Naive B cell (primary cell): ENCODE results near the gene SLC39A1. TPM values are rescaled to one million over a fixed set of nuclear protein-coding genes. Genes with fewer than 3 reads are reported as not detected.

Source experiments
- ATAC-seq, 2 donors: fragments of 150-1000 bp; cut with Tn5 transposase; 2 replicates each; pipeline ENCODE4 v1.10.0; 2021; ENCODE audit warnings: low read depth in 2 of 2, mild to moderate bottlenecking in 2 of 2, moderate library complexity in 2 of 2
- DNase-seq: peaks from one replicate; pipeline ENCODE4 v3.0.0; 2022
- H3K27ac Mint-ChIP-seq, 6 donors: one replicate each; pipeline ENCODE4 v1.8.0; 2020 to 2022; ENCODE audit warnings: mild to moderate bottlenecking in 6 of 6, mixed read lengths in 6 of 6, moderate library complexity in 5 of 6, inconsistent platforms in 2 of 6
- H3K27me3 Mint-ChIP-seq, 3 donors: one replicate each; pipeline ENCODE4 v1.8.0; 2021 to 2022; ENCODE audit warnings: mixed read lengths in 3 of 3, mild to moderate bottlenecking in 1 of 3
- H3K36me3 Mint-ChIP-seq, 2 donors: one replicate each; pipeline ENCODE4 v1.8.0; 2020 to 2022; ENCODE audit warnings: mixed read lengths in 2 of 2, inconsistent platforms in 1 of 2, mild to moderate bottlenecking in 1 of 2
- H3K4me1 Mint-ChIP-seq, 3 donors: one replicate each; pipeline ENCODE4 v1.8.0; 2020 to 2022; ENCODE audit warnings: mixed read lengths in 3 of 3, inconsistent platforms in 1 of 3, mild to moderate bottlenecking in 1 of 3, moderate library complexity in 1 of 3
- H3K4me3 Mint-ChIP-seq, 8 donors: one replicate each; pipeline ENCODE4 v1.8.0; 2020 to 2022; ENCODE audit warnings: mild to moderate bottlenecking in 8 of 8, mixed read lengths in 8 of 8, moderate library complexity in 8 of 8, inconsistent platforms in 2 of 8
- H3K9me3 Mint-ChIP-seq, 7 donors: one replicate each; pipeline ENCODE4 v1.8.0; 2020 to 2022; ENCODE audit warnings: mixed read lengths in 7 of 7, mild to moderate bottlenecking in 5 of 7, inconsistent platforms in 2 of 7, moderate library complexity in 1 of 7
- polyA plus RNA-seq, 6 donors: library from polyadenylated mRNA; unstranded; fragments of 300-500 nt; fragmentation: Illumina TruSeq; gene quantifications; one replicate each; pipeline ENCODE4 v1.2.3, GENCODE V29; 2021; ENCODE audit warnings: low read depth in 6 of 6

SLC39A1 gene
- polyA plus RNA-seq, 6 donors from 2014 or later: 36.0 to 66.7 (median 52.6) TPM

GRCh38 chr1:153941826-153942725, 21.3 kb downstream of the SLC39A1 start:
- Mint-ChIP-seq H3K4me3 (peak overlapping the region in 4 of 8 donors; percentile 9 to 97 (median 60)), H3K27ac (peak overlapping the region in 4 of 6 donors; percentile 69 to 98 (median 84)), H3K4me1 (peaks cover 41 to 64% (median 51%) of the 10 kb centered on the region in 3 donors), H3K36me3 (peaks cover 0 to 16% of the 10 kb centered on the region in 2 donors), H3K27me3 (peaks cover 0 to 4% (median 0%) of the 10 kb centered on the region in 3 donors), H3K9me3 (peaks cover 0 to 2% (median 0%) of the 10 kb centered on the region in 7 donors)
- ATAC-seq (no peak), DNase-seq (no peak)

GRCh38 chr1:153940756-153941155, 22.6 kb downstream of the SLC39A1 start:
- peaks cover 0 to 2% (median 0%) of the 10 kb centered on the region in 7 donors for H3K9me3 Mint-ChIP-seq
- peak overlapping the region in 1 of 6 donors; percentile 88 for H3K27ac Mint-ChIP-seq
- peaks cover 0 to 4% (median 0%) of the 10 kb centered on the region in 3 donors for H3K27me3 Mint-ChIP-seq
- no peak for ATAC-seq
- peak overlapping the region in 2 of 8 donors; percentile 64 for H3K4me3 Mint-ChIP-seq
- H3K36me3 Mint-ChIP-seq: peaks cover 0 to 16% of the 10 kb centered on the region in 2 donors
- DNase-seq: no peak
- H3K4me1 Mint-ChIP-seq: peaks cover 37 to 64% (median 48%) of the 10 kb centered on the region in 3 donors

- DNase-seq: no peak
- H3K36me3 Mint-ChIP-seq: peaks cover 0 to 16% of the 10 kb centered on the region in 2 donors
- no peaks in the 10 kb centered on the region for H3K9me3 Mint-ChIP-seq
- H3K4me1 Mint-ChIP-seq: peaks cover 28 to 52% (median 37%) of the 10 kb centered on the region in 3 donors
- H3K4me3 Mint-ChIP-seq: no peak overlapping the region
- ATAC-seq: no peak
- no peaks in the 10 kb centered on the region for H3K27me3 Mint-ChIP-seq
- peak overlapping the region in 1 of 6 donors; percentile 92 for H3K27ac Mint-ChIP-seq
Measured at GRCh38 chr1:153939476-153939875, 23.9 kb downstream of the SLC39A1 start.

GRCh38 chr1:153938996-153939395, 24.3 kb downstream of the SLC39A1 start:
- no peaks in the 10 kb centered on the region for H3K27me3 Mint-ChIP-seq
- peak overlapping the region in 2 of 8 donors; percentile 25 to 52 for H3K4me3 Mint-ChIP-seq
- ATAC-seq (no peak), DNase-seq (no peak)
- H3K27ac Mint-ChIP-seq: peak overlapping the region in 3 of 6 donors; percentile 13 to 73 (median 33)
- peaks cover 0 to 16% of the 10 kb centered on the region in 2 donors for H3K36me3 Mint-ChIP-seq
- peaks cover 28 to 47% (median 32%) of the 10 kb centered on the region in 3 donors for H3K4me1 Mint-ChIP-seq
- no peaks in the 10 kb centered on the region for H3K9me3 Mint-ChIP-seq

DNA sequence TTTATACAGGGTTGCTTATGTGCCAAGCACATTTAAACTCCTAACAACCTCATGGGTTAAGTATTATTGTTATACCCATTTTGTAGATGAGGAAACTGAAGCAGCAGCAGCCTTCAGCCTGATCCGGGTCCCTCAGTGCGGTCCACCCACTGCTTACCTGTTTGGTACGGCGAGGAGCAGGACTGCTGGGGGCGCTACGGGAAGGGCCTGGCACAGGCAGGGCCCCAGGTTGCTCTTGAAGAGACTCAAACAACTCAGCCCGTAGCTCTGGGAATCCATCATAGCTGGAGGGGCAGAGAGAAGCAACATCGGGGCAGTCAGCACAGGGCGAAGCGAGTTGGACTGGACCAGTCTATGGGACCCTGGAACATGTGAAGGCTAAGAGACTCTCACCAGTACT, 26.0 kb downstream of the SLC39A1 start:
- H3K4me3 Mint-ChIP-seq: no peak overlapping the region
- H3K36me3 Mint-ChIP-seq: peaks cover 0 to 23% of the 10 kb centered on the region in 2 donors
- no peak for ATAC-seq

GRCh38 chr1:153936011-153936802, 27.1 kb downstream of the SLC39A1 start:
- ATAC-seq (no peak), DNase-seq (no peak)
- peak overlapping the region in 2 of 6 donors; percentile 70 to 81 for H3K27ac Mint-ChIP-seq
- H3K27me3 Mint-ChIP-seq: no peaks in the 10 kb centered on the region
- peaks cover 15 to 29% (median 16%) of the 10 kb centered on the region in 3 donors for H3K4me1 Mint-ChIP-seq
- peak overlapping the region in 1 of 8 donors; percentile 18 for H3K4me3 Mint-ChIP-seq
- peaks cover 0 to 23% of the 10 kb centered on the region in 2 donors for H3K36me3 Mint-ChIP-seq
- no peaks in the 10 kb centered on the region for H3K9me3 Mint-ChIP-seq

More for the DNA sequence above, 26.0 kb downstream of the SLC39A1 start:
- DNase-seq: no peak
- H3K4me1 Mint-ChIP-seq: peaks cover 15 to 32% (median 18%) of the 10 kb centered on the region in 3 donors
- H3K27ac Mint-ChIP-seq: peak overlapping the region in 2 of 6 donors; percentile 59 to 67
- no peaks in the 10 kb centered on the region for H3K9me3 Mint-ChIP-seq
- H3K27me3 Mint-ChIP-seq: no peaks in the 10 kb centered on the region

DNA sequence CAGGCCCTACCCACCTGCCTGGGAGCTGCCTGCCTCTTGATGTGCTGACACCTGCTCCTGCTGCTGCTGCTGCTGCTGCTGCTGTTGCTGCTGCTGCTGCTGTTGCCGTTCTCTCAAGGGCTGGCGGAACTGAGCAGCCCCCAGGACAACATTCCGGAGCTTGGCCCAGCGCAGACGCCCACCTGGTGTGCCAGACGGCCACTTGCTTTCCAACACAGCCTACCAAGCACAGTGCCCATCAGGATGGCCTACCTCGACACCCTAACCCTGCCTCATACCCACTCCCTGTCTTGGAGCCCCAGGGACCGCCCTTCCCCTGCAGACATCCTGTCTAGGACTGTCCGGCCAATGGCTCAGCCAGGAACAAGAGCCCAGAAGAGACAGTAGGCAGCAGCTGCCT, 28.6 kb downstream of the SLC39A1 start:
- no peak for ATAC-seq
- peak overlapping the region in 2 of 6 donors; percentile 69 to 84 for H3K27ac Mint-ChIP-seq

DNA sequence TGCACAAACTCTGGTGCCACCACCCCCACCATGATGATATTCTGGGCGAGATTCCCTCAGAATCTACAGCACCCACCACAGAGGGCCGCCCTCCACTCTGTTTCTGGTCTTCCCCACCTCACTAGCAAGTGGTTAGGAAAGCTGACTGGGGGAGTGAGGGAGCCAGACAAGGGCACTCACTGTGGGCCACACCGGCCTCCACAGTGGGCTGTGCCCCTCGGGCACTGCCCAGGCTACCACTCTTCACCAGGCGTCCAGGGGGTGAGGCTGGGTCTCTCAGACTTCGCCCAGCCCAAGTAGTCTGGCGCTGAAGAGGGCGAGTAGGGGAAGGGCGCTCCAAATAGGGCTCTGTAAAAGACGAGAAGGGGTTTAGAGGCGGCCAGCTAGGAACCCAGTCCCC, 29.4 kb downstream of the SLC39A1 start:
- Mint-ChIP-seq H3K27me3 (no peaks in the 10 kb centered on the region), H3K4me1 (peaks cover 8 to 18% (median 9%) of the 10 kb centered on the region in 3 donors), H3K27ac (peak overlapping the region in 2 of 6 donors; percentile 62 to 65), H3K9me3 (no peaks in the 10 kb centered on the region), H3K36me3 (peaks cover 0 to 7% of the 10 kb centered on the region in 2 donors), H3K4me3 (no peak overlapping the region)
- DNase-seq (no peak), ATAC-seq (no peak)

More for the DNA sequence above, 28.6 kb downstream of the SLC39A1 start:
- DNase-seq: no peak
- peaks cover 8 to 18% (median 9%) of the 10 kb centered on the region in 3 donors for H3K4me1 Mint-ChIP-seq
- H3K27me3 Mint-ChIP-seq: no peaks in the 10 kb centered on the region
- H3K4me3 Mint-ChIP-seq: no peak overlapping the region
- peaks cover 0 to 11% of the 10 kb centered on the region in 2 donors for H3K36me3 Mint-ChIP-seq
- H3K9me3 Mint-ChIP-seq: no peaks in the 10 kb centered on the region

- no peaks in the 10 kb centered on the region for H3K9me3 Mint-ChIP-seq
- DNase-seq: no peak
- H3K4me1 Mint-ChIP-seq: peaks cover 10 to 18% (median 13%) of the 10 kb centered on the region in 3 donors
- no peak for ATAC-seq
- H3K4me3 Mint-ChIP-seq: no peak overlapping the region
- no peaks in the 10 kb centered on the region for H3K27me3 Mint-ChIP-seq
- H3K27ac Mint-ChIP-seq: peak overlapping the region in 2 of 6 donors; percentile 42 to 62
- H3K36me3 Mint-ChIP-seq: peaks cover 0 to 7% of the 10 kb centered on the region in 2 donors
Measured at GRCh38 chr1:153933430-153933829, 29.9 kb downstream of the SLC39A1 start.

GRCh38 chr1:153932156-153933131, 30.9 kb downstream of the SLC39A1 start:
- H3K36me3 Mint-ChIP-seq: peaks cover 0 to 7% of the 10 kb centered on the region in 2 donors
- DNase-seq (no peak), ATAC-seq (no peak)
- no peaks in the 10 kb centered on the region for H3K27me3 Mint-ChIP-seq
- no peak overlapping the region for H3K4me3 Mint-ChIP-seq
- H3K4me1 Mint-ChIP-seq: peaks cover 13 to 18% (median 14%) of the 10 kb centered on the region in 3 donors
- peak overlapping the region in 2 of 6 donors; percentile 34 to 67 for H3K27ac Mint-ChIP-seq
- H3K9me3 Mint-ChIP-seq: no peaks in the 10 kb centered on the region

- H3K36me3 Mint-ChIP-seq: peaks cover 0 to 7% of the 10 kb centered on the region in 2 donors
- H3K27ac Mint-ChIP-seq: peak overlapping the region in 2 of 6 donors; percentile 66 to 72
- ATAC-seq: no peak
- H3K4me1 Mint-ChIP-seq: peaks cover 7 to 18% (median 13%) of the 10 kb centered on the region in 3 donors
- H3K4me3 Mint-ChIP-seq: no peak overlapping the region
- DNase-seq: no peak
- no peaks in the 10 kb centered on the region for H3K27me3 Mint-ChIP-seq
- H3K9me3 Mint-ChIP-seq: no peaks in the 10 kb centered on the region
Measured at GRCh38 chr1:153929981-153930948, 33.1 kb downstream of the SLC39A1 start.
